H1 (cell line): ENCODE data around the gene PABPN1. TPM values are rescaled to one million over a fixed set of nuclear protein-coding genes. Genes with fewer than 3 reads are reported as not detected.

Experiments
- CHD7 ChIP-seq: fragments of 300-600 bp; sonication (generic); IDR thresholded peaks from 2 replicates; pipeline ENCODE4 v1.7.1; 2012; ENCODE audit warnings: low read length, moderate library complexity, mild to moderate bottlenecking, inconsistent platforms; ENCODE audit not compliant: insufficient replicate concordance
- EZH2 ChIP-seq: fragments of 200-600 bp; sonication (generic); IDR thresholded peaks from 2 replicates; pipeline ENCODE4 v1.7.1; 2012; ENCODE audit warnings: low read depth, mild to moderate bottlenecking, moderate library complexity, low read length, inconsistent platforms; ENCODE audit not compliant: severe bottlenecking
- HDAC6 ChIP-seq: IDR thresholded peaks from one replicate; pipeline ENCODE4 v1.7.1; 2012; ENCODE audit warnings: low read depth, mild to moderate bottlenecking, inconsistent platforms, low read length, moderate library complexity
- polyA plus RNA-seq, 7 experiments: library from polyadenylated mRNA; depleted of rRNA in 3 of 7; stranded (reverse) in 5 of 7; unstranded in 2 of 7; fragments of >200 nt in 5 of 7; fragments of 200-250 nt in 2 of 7; gene quantifications; 1 replicate in 5 of 7; 2 replicates in 1 of 7; 4 replicates in 1 of 7; pipeline versions ENCODE4 v1.2.1 to v1.2.3, GENCODE V29; 2011 to 2013; ENCODE audit warnings: missing spikeins in 2 of 7, mixed read lengths in 2 of 7
- total RNA-seq: library from RNA; stranded (reverse); fragmentation: NEBNext Ultra II Directional; extraction: Animal tissue kit (Norgen Biotek cat#: 25700); gene quantifications from 2 replicates; pipeline ENCODE4 v1.2.1, GENCODE V29; 2021

Gene PABPN1
- total and polyA plus RNA-seq, 2 of the 8 experiments (the other 6 are each of a cell fraction or from before 2014, with no cell fraction given): 300 to 331 TPM

GRCh38 chr14:23316300-23316699, 5.0 kb upstream of the PABPN1 start (continued):
- no peak for TF ChIP-seq CHD7
- no peak for TF ChIP-seq HDAC6
- no peak for TF ChIP-seq EZH2
